ENCODE data around the gene TMX1.

The TMX1 gene

GRCh38 chr14:51297066-51297465 is 57.0 kb downstream of the TMX1 start:
- H3K4me3 ChIP-seq (ENCODE audit: low read length, poor library complexity, severe bottlenecking) = no peak overlapping the region
- H4K20me1 ChIP-seq (ENCODE audit: insufficient read depth, low read length, poor library complexity, severe bottlenecking) = no peaks in the 10 kb centered on the region

GRCh38 chr14:51298895-51299294 is 58.8 kb downstream of the TMX1 start:
- no peaks in the 10 kb centered on the region for H3F3A ChIP-seq (ENCODE audit: low read depth)
- H3K4me2 ChIP-seq (ENCODE audit: low read depth, low read length, poor library complexity, severe bottlenecking) = no peak overlapping the region
- no peaks in the 10 kb centered on the region for H3K27me3 ChIP-seq (ENCODE audit: insufficient read depth, low read length, poor library complexity, severe bottlenecking)
- TF ChIP-seq, protein P1, sequence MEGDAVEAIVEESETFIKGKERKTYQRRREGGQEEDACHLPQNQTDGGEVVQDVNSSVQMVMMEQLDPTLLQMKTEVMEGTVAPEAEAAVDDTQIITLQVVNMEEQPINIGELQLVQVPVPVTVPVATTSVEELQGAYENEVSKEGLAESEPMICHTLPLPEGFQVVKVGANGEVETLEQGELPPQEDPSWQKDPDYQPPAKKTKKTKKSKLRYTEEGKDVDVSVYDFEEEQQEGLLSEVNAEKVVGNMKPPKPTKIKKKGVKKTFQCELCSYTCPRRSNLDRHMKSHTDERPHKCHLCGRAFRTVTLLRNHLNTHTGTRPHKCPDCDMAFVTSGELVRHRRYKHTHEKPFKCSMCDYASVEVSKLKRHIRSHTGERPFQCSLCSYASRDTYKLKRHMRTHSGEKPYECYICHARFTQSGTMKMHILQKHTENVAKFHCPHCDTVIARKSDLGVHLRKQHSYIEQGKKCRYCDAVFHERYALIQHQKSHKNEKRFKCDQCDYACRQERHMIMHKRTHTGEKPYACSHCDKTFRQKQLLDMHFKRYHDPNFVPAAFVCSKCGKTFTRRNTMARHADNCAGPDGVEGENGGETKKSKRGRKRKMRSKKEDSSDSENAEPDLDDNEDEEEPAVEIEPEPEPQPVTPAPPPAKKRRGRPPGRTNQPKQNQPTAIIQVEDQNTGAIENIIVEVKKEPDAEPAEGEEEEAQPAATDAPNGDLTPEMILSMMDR (conservative IDR thresholded peaks at IDR 0.05; ENCODE audit: low read length) = no peak
- no peaks in the 10 kb centered on the region for H3K9me2 ChIP-seq (replicated peaks; ENCODE audit: low read depth, low read length)
- no peaks in the 10 kb centered on the region for H3K36me3 ChIP-seq (ENCODE audit: insufficient read depth, low read length)
- no peaks in the 10 kb centered on the region for H3K9me3 ChIP-seq (ENCODE audit: insufficient read depth, low read depth, low read length)
- H4K20me1 ChIP-seq (ENCODE audit: insufficient read depth, low read length, poor library complexity, severe bottlenecking) = no peaks in the 10 kb centered on the region
- H3K4me1 ChIP-seq (ENCODE audit: insufficient read depth, low read length, poor library complexity, severe bottlenecking) = peaks cover 3% of the 10 kb centered on the region
- H3K9ac ChIP-seq (ENCODE audit: low read depth, low read length, poor library complexity, severe bottlenecking) = no peak overlapping the region
- peak overlapping the region; percentile 68; the same call in 1 of the 2 replicates for H2AFZ ChIP-seq (ENCODE audit: low read length)
- H3K4me3 ChIP-seq (ENCODE audit: low read length, poor library complexity, severe bottlenecking) = no peak overlapping the region
- no peaks in the 10 kb centered on the region for H3K79me2 ChIP-seq (ENCODE audit: insufficient read depth, low read length)

More at GRCh38 chr14:51297066-51297465, 57.0 kb downstream of the TMX1 start:
- H3K4me1 ChIP-seq (ENCODE audit: insufficient read depth, low read length, poor library complexity, severe bottlenecking) = peaks cover 3% of the 10 kb centered on the region
- no peak overlapping the region for H3K9ac ChIP-seq (ENCODE audit: low read depth, low read length, poor library complexity, severe bottlenecking)
- H3K4me2 ChIP-seq (ENCODE audit: low read depth, low read length, poor library complexity, severe bottlenecking) = no peak overlapping the region
- TF ChIP-seq, protein P1 (conservative IDR thresholded peaks at IDR 0.05; ENCODE audit: low read length) = no peak
- no peak overlapping the region for H2AFZ ChIP-seq (ENCODE audit: low read length)
- H3F3A ChIP-seq (ENCODE audit: low read depth) = no peaks in the 10 kb centered on the region
- no peaks in the 10 kb centered on the region for H3K9me2 ChIP-seq (replicated peaks; ENCODE audit: low read depth, low read length)
- no peaks in the 10 kb centered on the region for H3K36me3 ChIP-seq (ENCODE audit: insufficient read depth, low read length)
- no peaks in the 10 kb centered on the region for H3K9me3 ChIP-seq (ENCODE audit: insufficient read depth, low read depth, low read length)
- H3K79me2 ChIP-seq (ENCODE audit: insufficient read depth, low read length) = no peaks in the 10 kb centered on the region
- no peaks in the 10 kb centered on the region for H3K27me3 ChIP-seq (ENCODE audit: insufficient read depth, low read length, poor library complexity, severe bottlenecking)

DNA sequence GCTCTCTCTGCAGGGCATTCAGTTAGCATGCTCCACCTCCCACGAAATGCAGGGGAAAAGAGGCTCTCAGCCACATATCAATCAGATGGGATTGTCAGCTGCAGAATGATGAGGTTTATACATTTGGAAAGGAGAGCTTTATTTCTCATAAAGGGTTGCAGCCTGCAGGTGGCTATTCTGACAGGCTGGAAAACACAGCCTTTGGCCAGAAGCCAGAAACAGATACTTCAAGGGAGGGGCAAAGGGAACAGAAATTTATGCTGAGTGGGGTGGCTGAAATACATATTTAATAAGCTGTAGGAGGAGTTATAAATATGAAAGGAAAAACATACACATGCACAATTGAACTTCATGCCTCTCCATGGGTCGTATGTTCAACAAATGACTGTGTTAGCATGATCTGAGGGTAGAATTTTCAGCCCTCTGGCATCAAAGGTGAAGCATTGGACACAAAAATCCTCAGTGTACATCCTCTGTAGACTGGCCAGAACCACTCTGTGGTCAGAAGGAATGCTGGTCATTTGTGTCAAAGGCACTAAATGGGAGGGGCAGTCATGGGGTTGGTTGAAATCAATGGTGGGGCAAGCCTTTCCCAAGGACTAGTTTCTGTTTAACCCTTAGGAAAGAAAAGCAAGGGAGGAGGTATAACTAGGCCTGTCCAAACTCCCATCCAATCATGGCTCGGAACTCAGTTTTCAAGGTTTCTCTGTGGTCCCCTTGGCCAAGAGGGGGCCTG is 62.4 kb downstream of the TMX1 start:
- peaks cover 3% of the 10 kb centered on the region for H3K4me1 ChIP-seq (ENCODE audit: insufficient read depth, low read length, poor library complexity, severe bottlenecking)
- H2AFZ ChIP-seq (ENCODE audit: low read length) = no peak overlapping the region
- H3F3A ChIP-seq (ENCODE audit: low read depth) = no peaks in the 10 kb centered on the region
- no peaks in the 10 kb centered on the region for H3K27me3 ChIP-seq (ENCODE audit: insufficient read depth, low read length, poor library complexity, severe bottlenecking)
- no peaks in the 10 kb centered on the region for H3K9me3 ChIP-seq (ENCODE audit: insufficient read depth, low read depth, low read length)
- H3K79me2 ChIP-seq (ENCODE audit: insufficient read depth, low read length) = no peaks in the 10 kb centered on the region
- no peaks in the 10 kb centered on the region for H3K36me3 ChIP-seq (ENCODE audit: insufficient read depth, low read length)
- no peak overlapping the region for H3K4me2 ChIP-seq (ENCODE audit: low read depth, low read length, poor library complexity, severe bottlenecking)
- no peak overlapping the region for H3K4me3 ChIP-seq (ENCODE audit: low read length, poor library complexity, severe bottlenecking)
- H3K9me2 ChIP-seq (replicated peaks; ENCODE audit: low read depth, low read length) = no peaks in the 10 kb centered on the region
- no peak overlapping the region for H3K9ac ChIP-seq (ENCODE audit: low read depth, low read length, poor library complexity, severe bottlenecking)
- TF ChIP-seq EZH2phosphoT487 (IDR thresholded peaks at IDR 0.05; ENCODE audit: borderline replicate concordance) = no peak
- TF ChIP-seq, protein P1 (conservative IDR thresholded peaks at IDR 0.05; ENCODE audit: low read length) = no peak
- no peaks in the 10 kb centered on the region for H4K20me1 ChIP-seq (ENCODE audit: insufficient read depth, low read length, poor library complexity, severe bottlenecking)
